Posterior vena cava (tissue), 2 donors: Measurements from ENCODE around the gene NADSYN1. TPM values are rescaled to one million over a fixed set of nuclear protein-coding genes. Genes with fewer than 3 reads are reported as not detected.
"Not testable (repeated sequence)": the region's sequence is repeated elsewhere in the genome, so short reads cannot be mapped to it uniquely, and the experiment has no call there.

Experiments used
- DNase-seq: peaks from one replicate; pipeline ENCODE4 v3.0.0-alpha.2; 2020; ENCODE audit warnings: low spot score
- intact Hi-C, 2 donors: fragments of 100-400 bp; cut with DNase I; formaldehyde crosslinking; loops; one replicate each; pipeline versions ENCODE4 v1.14.1 to v1.14.2; 2022 to 2023
- long read RNA-seq, 2 donors: library from polyadenylated mRNA; unstranded; transcript quantifications; one replicate each; pipeline ENCODE4 v2.0.0, GENCODE V29; 2020 to 2021
- total RNA-seq, 2 donors: library from RNA; stranded (reverse); fragmentation: NEBNext Ultra II Directional; extraction: Animal tissue kit (Norgen Biotek cat#: 25700); gene quantifications; one replicate each; pipeline ENCODE4 v1.2.1, GENCODE V29; 2021
- donor health status: DM: yes; HTN: yes; CAD: no.
- donor health status: DM: yes; HTN: yes; CAD: no.

The NADSYN1 gene
- 10 to 100 TPM; 38.7 to 48.1 TPM for total RNA-seq
- long read RNA-seq, donor 1, transcript NADSYN1-201 (21 exons, 2,773 nt) = major isoform, 5 of 9 reads
- long read RNA-seq, donor 1, partial matches to known transcripts = 2 of 9 reads
- long read RNA-seq, donor 1, other reads (novel, unspliced or antisense) = 2 of 9 reads
- long read RNA-seq, donor 2, transcript NADSYN1-201 (21 exons, 2,773 nt) = major isoform, 44 of 72 reads
- long read RNA-seq, donor 2, partial matches to known transcripts = 12 of 72 reads
- long read RNA-seq, donor 2, other reads (novel, unspliced or antisense) = 13 of 72 reads

- intact Hi-C loops = no loop called here
- DNase-seq = peak; percentile 99
Observed at GRCh38 chr11:71453037-71453917, at the start of gene NADSYN1. NADSYN1 (plus strand) TSS chr11:71453203; CDS start chr11:71453297, 94 bp downstream.

- no peak for DNase-seq
- intact Hi-C loops = loop anchor here in 1 of 2 donors (10.0 kb wide), 1 partner anchor 1899 kb away; no protein-coding TSS in a partner anchor
Observed at GRCh38 chr11:71404209-71404608, 48.8 kb upstream of the NADSYN1 start.

- no peak for DNase-seq
- intact Hi-C loops = loop anchor here in 1 of 2 donors (10.0 kb wide), 1 partner anchor 1902 kb away; no protein-coding TSS in a partner anchor
Observed at GRCh38 chr11:71406681-71407080, 46.3 kb upstream of the NADSYN1 start.

- DNase-seq = no peak
- intact Hi-C loops = loop anchor here in 1 of 2 donors (10.0 kb wide), 1 partner anchor 1903 kb away; no protein-coding TSS in a partner anchor
Observed at GRCh38 chr11:71407356-71407755, 45.6 kb upstream of the NADSYN1 start.

- DNase-seq = no peak
Observed at GRCh38 chr11:71408826-71409225, 44.2 kb upstream of the NADSYN1 start.

GRCh38 chr11:71410363-71410966 is 42.5 kb upstream of the NADSYN1 start:
- intact Hi-C loops = no loop called here
- no peak for DNase-seq

More at GRCh38 chr11:71408826-71409225, 44.2 kb upstream of the NADSYN1 start:
- intact Hi-C loops = loop anchor here in 1 of 2 donors (10.0 kb wide), 1 partner anchor 1904 kb away; no protein-coding TSS in a partner anchor

- no peak for DNase-seq
- intact Hi-C loops = no loop called here
Observed at GRCh38 chr11:71414645-71415044, 38.4 kb upstream of the NADSYN1 start.

- DNase-seq = no peak
- intact Hi-C loops = no loop called here
Observed at GRCh38 chr11:71418643-71419042, 34.4 kb upstream of the NADSYN1 start.

- intact Hi-C loops = no loop called here
- no peak for DNase-seq
Observed at GRCh38 chr11:71420455-71421241, 32.4 kb upstream of the NADSYN1 start.

- DNase-seq = no peak
- intact Hi-C loops = no loop called here
Observed at GRCh38 chr11:71421392-71421950, 31.5 kb upstream of the NADSYN1 start.

- DNase-seq, intact Hi-C loops: not testable (repeated sequence)
Observed at GRCh38 chr11:71422318-71422717, 30.7 kb upstream of the NADSYN1 start.

- intact Hi-C loops = no loop called here
- DNase-seq = no peak
Observed at GRCh38 chr11:71423181-71423790, 29.7 kb upstream of the NADSYN1 start.

GRCh38 chr11:71425409-71425808 is 27.6 kb upstream of the NADSYN1 start:
- intact Hi-C loops = no loop called here
- DNase-seq = no peak

- no peak for DNase-seq
- intact Hi-C loops = no loop called here
Observed at GRCh38 chr11:71425860-71426259, 27.1 kb upstream of the NADSYN1 start.

- DNase-seq = no peak
- intact Hi-C loops = no loop called here
Observed at GRCh38 chr11:71426413-71426812, 26.6 kb upstream of the NADSYN1 start.

- peak; percentile 92 for DNase-seq
- intact Hi-C loops = no loop called here
Observed at GRCh38 chr11:71428861-71429435, 24.1 kb upstream of the NADSYN1 start.

- intact Hi-C loops = no loop called here
- no peak for DNase-seq
Observed at GRCh38 chr11:71429701-71430100, 23.3 kb upstream of the NADSYN1 start.

GRCh38 chr11:71430166-71430565 is 22.8 kb upstream of the NADSYN1 start:
- intact Hi-C loops = no loop called here
- DNase-seq = no peak
